ENCODE results near the gene PRKN. TPM values are rescaled to one million over a fixed set of nuclear protein-coding genes. Genes with fewer than 3 reads are reported as not detected.

Gene PRKN
- polyA plus RNA-seq, 3 donors = 8.1 to 15.1 (median 11.4) TPM

- DNase-seq (ENCODE audit: extremely low read depth in 1 of 11, low read depth in 9 of 11, low spot score in 4 of 11) = no peak
Measured at GRCh38 chr6:161736781-161737292, 990.7 kb downstream of the PRKN start.

- DNase-seq (ENCODE audit: extremely low read depth in 1 of 11, low read depth in 9 of 11, low spot score in 4 of 11) = no peak
Measured at GRCh38 chr6:161736326-161736725, 991.2 kb downstream of the PRKN start.

GRCh38 chr6:161732594-161732993 lies 995.0 kb downstream of the PRKN start:
- no peak for DNase-seq (ENCODE audit: extremely low read depth in 1 of 11, low read depth in 9 of 11, low spot score in 4 of 11)

- DNase-seq (ENCODE audit: extremely low read depth in 1 of 11, low read depth in 9 of 11, low spot score in 4 of 11) = no peak
Measured at GRCh38 chr6:161727083-161727833, 1000.3 kb downstream of the PRKN start.

- DNase-seq (ENCODE audit: extremely low read depth in 1 of 11, low read depth in 9 of 11, low spot score in 4 of 11) = no peak
Measured at GRCh38 chr6:161722394-161722793, 1005.2 kb downstream of the PRKN start.

- DNase-seq (ENCODE audit: extremely low read depth in 1 of 11, low read depth in 9 of 11, low spot score in 4 of 11) = no peak
Measured at GRCh38 chr6:161721511-161721910, 1006.1 kb downstream of the PRKN start.

GRCh38 chr6:161716176-161716575 lies 1011.4 kb downstream of the PRKN start:
- no peak for DNase-seq (ENCODE audit: extremely low read depth in 1 of 11, low read depth in 9 of 11, low spot score in 4 of 11)

GRCh38 chr6:161711938-161712337 lies 1015.6 kb downstream of the PRKN start:
- DNase-seq (ENCODE audit: extremely low read depth in 1 of 11, low read depth in 9 of 11, low spot score in 4 of 11) = no peak

GRCh38 chr6:161711515-161711914 lies 1016.1 kb downstream of the PRKN start:
- DNase-seq (ENCODE audit: extremely low read depth in 1 of 11, low read depth in 9 of 11, low spot score in 4 of 11) = no peak

GRCh38 chr6:161710698-161711097 lies 1016.9 kb downstream of the PRKN start:
- no peak for DNase-seq (ENCODE audit: extremely low read depth in 1 of 11, low read depth in 9 of 11, low spot score in 4 of 11)

GRCh38 chr6:161701056-161701455 lies 1026.5 kb downstream of the PRKN start:
- DNase-seq (ENCODE audit: extremely low read depth in 1 of 11, low read depth in 9 of 11, low spot score in 4 of 11) = no peak

GRCh38 chr6:161696801-161697200 lies 1030.8 kb downstream of the PRKN start:
- no peak for DNase-seq (ENCODE audit: extremely low read depth in 1 of 11, low read depth in 9 of 11, low spot score in 4 of 11)

- DNase-seq (ENCODE audit: extremely low read depth in 1 of 11, low read depth in 9 of 11, low spot score in 4 of 11) = no peak
Measured at GRCh38 chr6:161694995-161695394, 1032.6 kb downstream of the PRKN start.

- no peak for DNase-seq (ENCODE audit: extremely low read depth in 1 of 11, low read depth in 9 of 11, low spot score in 4 of 11)
Measured at GRCh38 chr6:161686655-161687054, 1040.9 kb downstream of the PRKN start.

GRCh38 chr6:161684731-161685475 lies 1042.7 kb downstream of the PRKN start:
- no peak for DNase-seq (ENCODE audit: extremely low read depth in 1 of 11, low read depth in 9 of 11, low spot score in 4 of 11)

- DNase-seq (ENCODE audit: extremely low read depth in 1 of 11, low read depth in 9 of 11, low spot score in 4 of 11) = no peak
Measured at GRCh38 chr6:161683400-161683799, 1044.2 kb downstream of the PRKN start.

- no peak for DNase-seq (ENCODE audit: extremely low read depth in 1 of 11, low read depth in 9 of 11, low spot score in 4 of 11)
Measured at GRCh38 chr6:161682982-161683381, 1044.6 kb downstream of the PRKN start.

- DNase-seq (ENCODE audit: extremely low read depth in 1 of 11, low read depth in 9 of 11, low spot score in 4 of 11) = no peak
Measured at GRCh38 chr6:161679980-161680538, 1047.5 kb downstream of the PRKN start.

GRCh38 chr6:161677188-161677587 lies 1050.4 kb downstream of the PRKN start:
- no peak for DNase-seq (ENCODE audit: extremely low read depth in 1 of 11, low read depth in 9 of 11, low spot score in 4 of 11)

- DNase-seq (ENCODE audit: extremely low read depth in 1 of 11, low read depth in 9 of 11, low spot score in 4 of 11) = no peak
Measured at GRCh38 chr6:161676586-161676985, 1051.0 kb downstream of the PRKN start.
